SH-SY5Y (cell line): ENCODE measurements around the gene RAB10.

Experiments used
- GATA2 ChIP-seq: IDR thresholded peaks from 2 replicates; pipeline ENCODE4 v1.6.1; 2011; ENCODE audit warnings: mild to moderate bottlenecking, low read depth, low read length
- GATA3 ChIP-seq: IDR thresholded peaks from 2 replicates; pipeline ENCODE4 v1.6.1; 2011; ENCODE audit warnings: low read depth, mild to moderate bottlenecking, low read length, moderate library complexity

DNA sequence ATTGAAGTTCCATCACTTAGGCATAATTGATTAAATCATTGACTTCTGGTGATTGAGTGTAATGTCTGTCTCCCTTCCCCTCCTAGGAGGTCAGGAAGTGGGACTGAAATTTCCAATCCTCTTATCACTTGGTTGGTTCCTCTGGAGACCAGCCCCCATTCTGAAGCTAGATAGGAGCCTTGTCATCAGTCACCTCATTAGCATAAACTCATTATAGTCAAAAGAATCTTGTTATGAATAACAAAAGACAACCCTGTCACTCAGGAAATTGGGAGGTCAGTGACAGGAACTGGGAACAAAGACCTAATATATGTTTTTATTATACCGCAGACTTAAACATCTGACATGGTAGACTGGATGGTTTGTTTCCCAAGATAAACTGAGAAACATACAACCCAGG is 78.3 kb downstream of the RAB10 start:
- TF ChIP-seq GATA2 (no peak), GATA3 (no peak)
